SK-N-SH (cell line): ENCODE measurements around the gene SWAP70. TPM values are rescaled to one million over a fixed set of nuclear protein-coding genes. Genes with fewer than 3 reads are reported as not detected.

Source experiments
- CTCF ChIA-PET: fragments of 300-600, 350-600 bp; formaldehyde crosslinking; extraction: SDS; loops from one replicate; lab custom pipeline; 2021; lab: Yijun Ruan, JAX
- POLR2A ChIA-PET: fragments of 350-600 bp; sonication (Branson Sonifier 250); formaldehyde crosslinking; extraction: SDS; loops from one replicate; lab custom pipeline; 2020; ENCODE audit warnings: antibody characterized with exemption, inconsistent platforms; lab: Yijun Ruan, JAX
- DNase-seq: peaks from one replicate; pipeline ENCODE4 v3.0.0; 2012
- H2AFZ ChIP-seq: fragments of 200-600 bp; sonication (generic); 2 replicates; pipeline ENCODE4 v1.8.1; 2016; ENCODE audit warnings: antibody characterized with exemption, mild to moderate bottlenecking, low read depth
- H3F3A ChIP-seq: fragments of 200-600 bp; sonication (generic); replicated peaks from 2 replicates; pipeline ENCODE3; 2016; ENCODE audit warnings: antibody characterized with exemption, mild to moderate bottlenecking; ENCODE audit not compliant: insufficient read depth
- H3K27ac ChIP-seq, 2 experiments: fragments of 200-500 bp in 1 of 2; fragments of 200-600 bp in 1 of 2; sonication (Bioruptor generic) in 1 of 2; sonication (generic), shearing (Covaris generic) in 1 of 2; 2 replicates each; pipeline versions ENCODE4 v1.5.1 to v1.6.1; 2014 to 2016; ENCODE audit warnings: low read depth in 2 of 2, inconsistent platforms in 1 of 2, low read length in 1 of 2, mild to moderate bottlenecking in 1 of 2, mixed read lengths in 1 of 2
- H3K27me3 ChIP-seq: fragments of 200-600 bp; sonication (generic), shearing (Covaris generic); 2 replicates; pipeline ENCODE4 v1.6.1; 2016; ENCODE audit warnings: mixed run types; ENCODE audit not compliant: insufficient read depth
- H3K36me3 ChIP-seq, 2 experiments: fragments of 200-500 bp in 1 of 2; fragments of 200-600 bp in 1 of 2; sonication (Bioruptor generic) in 1 of 2; sonication (generic) in 1 of 2; replicated peaks in 1 of 2; 2 replicates each; pipeline versions ENCODE3 to v1.5.1; 2014 to 2016; ENCODE audit warnings: low read length in 1 of 2, mild to moderate bottlenecking in 1 of 2; ENCODE audit not compliant: insufficient read depth in 2 of 2, control insufficient read depth in 1 of 2
- H3K4me1 ChIP-seq, 2 experiments: fragments of 200-500 bp in 1 of 2; fragments of 200-600 bp in 1 of 2; sonication (Bioruptor generic) in 1 of 2; sonication (generic), shearing (Covaris generic) in 1 of 2; 2 replicates each; pipeline versions ENCODE4 v1.5.1 to v1.6.1; 2014 to 2016; ENCODE audit warnings: low read depth in 1 of 2, low read length in 1 of 2, mixed run types in 1 of 2; ENCODE audit not compliant: insufficient read depth in 2 of 2, control insufficient read depth in 1 of 2
- H3K4me2 ChIP-seq: fragments of 200-600 bp; sonication (generic), shearing (Covaris generic); 2 replicates; pipeline ENCODE4 v1.6.1; 2017; ENCODE audit warnings: mixed run types
- H3K4me3 ChIP-seq, 2 experiments: fragments of 200-500 bp in 1 of 2; fragments of 200-600 bp in 1 of 2; sonication (Bioruptor generic) in 1 of 2; sonication (generic), shearing (Covaris generic) in 1 of 2; 2 replicates each; pipeline versions ENCODE4 v1.5.1 to v1.8.1; 2014 to 2016; ENCODE audit warnings: low read depth in 2 of 2, inconsistent platforms in 1 of 2, low read length in 1 of 2, mild to moderate bottlenecking in 1 of 2, mixed read lengths in 1 of 2, moderate library complexity in 1 of 2
- H3K79me2 ChIP-seq: fragments of 200-600 bp; sonication (generic); 2 replicates; pipeline ENCODE4 v1.8.1; 2017; ENCODE audit warnings: mild to moderate bottlenecking; ENCODE audit not compliant: insufficient read depth
- H3K9ac ChIP-seq: fragments of 200-600 bp; sonication (generic); 2 replicates; pipeline ENCODE4 v1.6.1; 2017; ENCODE audit warnings: mixed run types
- H3K9me2 ChIP-seq: fragments of 200-600 bp; sonication (generic); 2 replicates; pipeline ENCODE4 v1.6.1; 2017; ENCODE audit warnings: mixed run types
- H3K9me3 ChIP-seq: fragments of 200-600 bp; sonication (generic); 2 replicates; pipeline ENCODE4 v1.6.1; 2017; ENCODE audit warnings: mixed run types, mild to moderate bottlenecking, moderate library complexity
- H4K20me1 ChIP-seq: fragments of 200-600 bp; sonication (generic); 2 replicates; pipeline ENCODE4 v1.6.1; 2017; ENCODE audit warnings: mild to moderate bottlenecking, mixed run types; ENCODE audit not compliant: insufficient read depth
- FOXJ3 ChIP-seq: sonication (generic); formaldehyde crosslinking; IDR thresholded peaks from 2 replicates; pipeline ENCODE4 v1.5.1; 2020; ENCODE audit warnings: mild to moderate bottlenecking, missing genetic modification reagents
- FOXM1 ChIP-seq: IDR thresholded peaks from 2 replicates; pipeline ENCODE4 v1.4.0; 2012; ENCODE audit warnings: low read depth, mild to moderate bottlenecking
- GABPA ChIP-seq: IDR thresholded peaks from 2 replicates; pipeline ENCODE4 v1.4.0; 2012; ENCODE audit warnings: low read depth, mild to moderate bottlenecking
- GATA2 ChIP-seq: sonication (generic); formaldehyde crosslinking; IDR thresholded peaks from 2 replicates; pipeline ENCODE4 v1.5.0; 2020; ENCODE audit warnings: mild to moderate bottlenecking, missing genetic modification reagents
- MXI1 ChIP-seq: IDR thresholded peaks from 2 replicates; pipeline ENCODE4 v1.6.1; 2012; ENCODE audit warnings: mild to moderate bottlenecking, low read depth, low read length, improper control_type of control experiment
- NFIC ChIP-seq: IDR thresholded peaks from 2 replicates; pipeline ENCODE4 v1.4.0; 2012; ENCODE audit warnings: borderline replicate concordance
- NRF1 ChIP-seq: IDR thresholded peaks from 2 replicates; pipeline ENCODE4 v1.6.1; 2012; ENCODE audit warnings: low read depth, mild to moderate bottlenecking, low read length
- POLR2AphosphoS5 ChIP-seq: IDR thresholded peaks from 2 replicates; pipeline ENCODE4 v1.6.1; 2012; ENCODE audit warnings: low read depth, low read length
- RAD21 ChIP-seq: IDR thresholded peaks from 2 replicates; pipeline ENCODE4 v1.6.1; 2012; ENCODE audit warnings: mild to moderate bottlenecking, low read length
- RCOR1 ChIP-seq: fragments of 150-350 bp; IDR thresholded peaks from 2 replicates; pipeline ENCODE4 v1.6.1; 2017; ENCODE audit warnings: antibody characterized with exemption, low read length
- REST ChIP-seq: IDR thresholded peaks from 2 replicates; pipeline ENCODE4 v1.6.1; 2012; ENCODE audit warnings: mild to moderate bottlenecking, low read depth, low read length, moderate library complexity
- RXRA ChIP-seq: IDR thresholded peaks from 2 replicates; pipeline ENCODE4 v1.4.0; 2012; ENCODE audit warnings: low read depth, mild to moderate bottlenecking, borderline replicate concordance
- SMC3 ChIP-seq: IDR thresholded peaks from 2 replicates; pipeline ENCODE4 v1.6.1; 2012; ENCODE audit warnings: low read depth, low read length, improper control_type of control experiment
- TEAD4 ChIP-seq: IDR thresholded peaks from 2 replicates; pipeline ENCODE4 v1.4.0; 2012; ENCODE audit warnings: mild to moderate bottlenecking, borderline replicate concordance; ENCODE audit not compliant: insufficient read depth
- USF1 ChIP-seq: IDR thresholded peaks from 2 replicates; pipeline ENCODE4 v1.4.0; 2012; ENCODE audit warnings: low read depth, borderline replicate concordance
- YY1 ChIP-seq: IDR thresholded peaks from 2 replicates; pipeline ENCODE4 v1.4.0; 2012; ENCODE audit warnings: low read depth, mild to moderate bottlenecking
- ZBTB33 ChIP-seq: IDR thresholded peaks from 2 replicates; pipeline ENCODE4 v1.4.0; 2012; ENCODE audit warnings: low read depth, borderline replicate concordance
- WGBS: methylation state at CpG from one replicate; pipeline ENCODE4 v1.1.6; 2017; ENCODE audit warnings: low lambda C conversion rate; 5-methylcytosine and 5-hydroxymethylcytosine counted together
- polyA plus RNA-seq, 3 experiments: library from polyadenylated mRNA; depleted of rRNA; stranded (reverse); fragments of >200 nt; gene quantifications; 2 replicates each; pipeline ENCODE4 v1.2.3, GENCODE V29; 2012

Gene SWAP70
- polyA plus RNA-seq, 1 of the 3 experiments (the other 2 are of a cell fraction) = 10.6 TPM

GRCh38 chr11:9717040-9717357 is 53.1 kb downstream of the SWAP70 start:
- Histone ChIP-seq H3F3A (no peaks in the 10 kb centered on the region), H3K36me3 (peaks cover 0 to 21% of the 10 kb centered on the region in 2 experiments), H3K4me1 (peaks cover 3 to 16% of the 10 kb centered on the region in 2 experiments; a peak in 2 of 4 replicates), H3K27ac (peak overlapping the region in 1 of 2 experiments; percentile 58; a peak in 2 of 4 replicates), H3K9me3 (no peaks in the 10 kb centered on the region), H3K4me2 (no peak overlapping the region), H3K9ac (no peak overlapping the region), H4K20me1 (no peaks in the 10 kb centered on the region), H3K79me2 (no peaks in the 10 kb centered on the region; the same call in 1 of the 2 replicates), H2AFZ (no peak overlapping the region), H3K27me3 (no peaks in the 10 kb centered on the region), H3K9me2 (peaks cover 3% of the 10 kb centered on the region; the same call in 1 of the 2 replicates), H3K4me3 (no peak overlapping the region)
- ChIA-PET POLR2A (no interaction called here), CTCF (interaction anchor here (1.1 kb wide), 1 partner anchor 12 kb away, joined by 3 read pairs; no protein-coding TSS in a partner anchor)
- 96% methylated on average over 3 of the region's 3 CpGs for WGBS
- TF ChIP-seq NRF1 (no peak), NFIC (no peak), RCOR1 (no peak), YY1 (no peak), REST (no peak)
- no peak for DNase-seq

- TF ChIP-seq RAD21 = no peak
- no peak for TF ChIP-seq GATA2 (CRISPR knock-in tag)
- Histone ChIP-seq H3K4me3 (no peak overlapping the region), H3K27ac (peak overlapping the region in 1 of 2 experiments; percentile 58; a peak in 1 of 4 replicates), H3K9me2 (peaks cover 3% of the 10 kb centered on the region; the same call in 1 of the 2 replicates), H4K20me1 (no peaks in the 10 kb centered on the region), H3K9ac (no peak overlapping the region), H3F3A (no peaks in the 10 kb centered on the region), H3K27me3 (no peaks in the 10 kb centered on the region), H2AFZ (no peak overlapping the region), H3K4me1 (peaks cover 3 to 16% of the 10 kb centered on the region in 2 experiments; a peak in 2 of 4 replicates), H3K79me2 (no peaks in the 10 kb centered on the region), H3K36me3 (peaks cover 0 to 23% of the 10 kb centered on the region in 2 experiments), H3K9me3 (no peaks in the 10 kb centered on the region), H3K4me2 (no peak overlapping the region)
- WGBS = 94% methylated on average over 2 of the region's 2 CpGs
- CTCF ChIA-PET = interaction anchor here (1.1 kb wide), 1 partner anchor 11 kb away, joined by 3 read pairs; no protein-coding TSS in a partner anchor
- peak; percentile 5 for DNase-seq
- POLR2A ChIA-PET = no interaction called here
Observed at GRCh38 chr11:9717719-9718118, 53.8 kb downstream of the SWAP70 start.

- H3F3A ChIP-seq = no peaks in the 10 kb centered on the region
- no peaks in the 10 kb centered on the region for H3K9me3 ChIP-seq
- POLR2A ChIA-PET = no interaction called here
- H3K27ac ChIP-seq = no peak overlapping the region
- no peak for DNase-seq
- no peaks in the 10 kb centered on the region for H4K20me1 ChIP-seq
- H3K4me3 ChIP-seq = no peak overlapping the region
- H2AFZ ChIP-seq = no peak overlapping the region
- H3K79me2 ChIP-seq = no peaks in the 10 kb centered on the region
- H3K27me3 ChIP-seq = no peaks in the 10 kb centered on the region
- H3K36me3 ChIP-seq = peaks cover 0 to 23% of the 10 kb centered on the region in 2 experiments
- CTCF ChIA-PET = interaction anchor here (0.7 kb wide), 1 partner anchor 144 kb away, joined by 3 read pairs; no protein-coding TSS in a partner anchor
- H3K4me1 ChIP-seq = peaks cover 3 to 16% of the 10 kb centered on the region in 2 experiments; a peak in 2 of 4 replicates
- H3K9me2 ChIP-seq = peaks cover 3% of the 10 kb centered on the region; the same call in 1 of the 2 replicates
- H3K9ac ChIP-seq = no peak overlapping the region
- H3K4me2 ChIP-seq = no peak overlapping the region
- TF ChIP-seq FOXJ3 (CRISPR knock-in tag) = no peak
- TF ChIP-seq POLR2AphosphoS5 = no peak
- TF ChIP-seq RXRA = no peak
- TF ChIP-seq GABPA = no peak
- no peak for TF ChIP-seq SMC3
- no peak for TF ChIP-seq TEAD4
- no peak for TF ChIP-seq MXI1
- TF ChIP-seq FOXM1 = no peak
- TF ChIP-seq USF1 = no peak
- TF ChIP-seq ZBTB33 = no peak
- no peak for TF ChIP-seq GATA2 (CRISPR knock-in tag)
Observed at GRCh38 chr11:9718147-9718546, 54.3 kb downstream of the SWAP70 start.
